Stimulated activated CD4-positive, alpha-beta T cell treated with anti-CD3 and anti-CD28 coated beads, Interleukin-1b, Interleukin-23, amount 100 ng/mL, for 4 hours (primary cell): ENCODE results near the gene TIMM17A.
"Not testable (repeated sequence)": the region's sequence is repeated elsewhere in the genome, so short reads cannot be mapped to it uniquely, and the experiment has no call there.

Source experiments
- DNase-seq, 2 donors: peaks; one replicate each; pipeline ENCODE4 v3.0.0-alpha.2; 2020; ENCODE audit warnings: low read depth in 2 of 2

Gene TIMM17A

GRCh38 chr1:202016022-202016810 lies 60.9 kb downstream of the TIMM17A start:
- DNase-seq = no peak

DNA sequence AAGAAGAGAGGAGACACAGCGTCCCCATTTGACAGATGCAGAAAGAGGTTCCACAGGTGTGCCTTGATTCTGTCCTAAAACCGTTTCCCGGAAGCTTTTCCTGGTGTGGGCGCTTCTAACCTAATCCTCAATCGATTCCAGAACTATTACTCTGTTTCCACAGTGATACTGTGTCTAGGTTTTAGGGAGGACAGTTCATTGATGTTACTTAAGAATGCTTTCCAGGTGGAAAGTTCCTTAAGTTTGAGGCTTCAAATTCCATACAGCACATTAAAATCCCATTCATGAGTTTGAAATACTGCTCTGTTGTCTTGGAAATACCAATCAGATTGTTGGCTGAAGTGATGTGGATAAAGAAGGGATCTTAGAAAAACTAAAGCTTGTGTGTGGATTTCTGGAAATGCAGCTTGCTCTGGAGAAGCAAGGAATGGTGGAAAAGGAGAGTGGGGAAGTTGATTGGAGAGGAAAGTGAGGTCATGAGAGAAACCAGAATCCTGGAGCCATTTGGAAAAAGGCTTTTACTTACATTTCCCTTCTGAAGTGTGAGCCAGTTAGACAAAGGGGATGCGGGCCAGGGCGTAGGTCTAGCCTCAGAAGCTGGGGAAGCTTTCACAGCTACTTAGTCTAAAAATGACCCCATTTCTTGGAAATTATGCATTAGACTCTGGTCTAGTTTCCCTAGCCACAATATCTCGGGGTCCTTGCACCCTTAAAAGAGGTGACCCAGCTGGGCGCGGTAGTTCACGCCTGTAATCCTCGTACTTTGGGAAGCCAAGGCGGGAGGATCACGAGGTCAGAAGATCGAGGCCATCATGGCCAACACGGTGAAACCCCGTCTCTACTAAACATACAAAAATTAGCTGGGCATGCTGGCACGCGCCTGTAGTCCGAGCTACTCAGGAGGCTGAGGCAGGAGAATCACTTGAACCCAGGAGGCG lies 61.8 kb downstream of the TIMM17A start:
- no peak for DNase-seq

DNA sequence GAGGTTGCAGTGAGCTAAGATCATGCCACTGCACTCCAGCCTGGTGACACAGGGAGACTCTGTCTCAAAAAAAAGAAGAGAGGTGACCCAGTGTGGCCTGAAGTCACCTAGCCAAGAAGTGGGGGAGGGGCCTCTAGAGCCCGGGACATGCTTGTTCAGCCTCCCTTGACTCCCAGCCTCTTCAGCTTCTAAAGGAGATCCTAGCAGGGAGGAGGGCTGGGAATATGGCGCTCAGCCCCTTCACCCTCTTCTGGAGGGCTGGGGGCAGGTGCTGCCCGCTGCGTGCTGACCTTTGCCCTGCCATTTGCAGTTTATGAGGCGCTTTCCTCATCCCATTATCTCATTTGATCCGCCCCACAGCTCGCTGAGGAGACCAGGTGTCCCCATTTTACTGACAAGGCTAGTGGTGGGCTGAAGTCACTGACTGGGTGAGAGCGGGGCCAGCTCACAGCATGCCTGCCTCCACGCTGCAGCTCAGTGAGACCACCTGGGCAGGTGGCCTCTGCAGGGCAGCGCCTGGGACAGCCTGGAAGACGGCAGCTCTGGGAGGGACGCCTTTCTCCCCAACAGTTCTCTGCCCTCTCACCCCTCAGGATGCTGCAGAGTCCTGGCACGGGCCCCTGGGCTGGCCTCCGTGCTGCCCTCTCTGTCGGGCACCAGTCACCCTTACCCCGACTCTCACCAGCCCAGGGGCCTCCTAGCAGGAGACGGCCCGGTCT lies 62.6 kb downstream of the TIMM17A start:
- DNase-seq = no peak

GRCh38 chr1:202018468-202019234 lies 63.3 kb downstream of the TIMM17A start:
- no peak for DNase-seq

- DNase-seq = not testable (repeated sequence)
These were observed 63.9 kb downstream of the TIMM17A start for GRCh38 chr1:202019235-202019558.
